Measurements from ENCODE around the gene MSN.

MSN gene

DNA sequence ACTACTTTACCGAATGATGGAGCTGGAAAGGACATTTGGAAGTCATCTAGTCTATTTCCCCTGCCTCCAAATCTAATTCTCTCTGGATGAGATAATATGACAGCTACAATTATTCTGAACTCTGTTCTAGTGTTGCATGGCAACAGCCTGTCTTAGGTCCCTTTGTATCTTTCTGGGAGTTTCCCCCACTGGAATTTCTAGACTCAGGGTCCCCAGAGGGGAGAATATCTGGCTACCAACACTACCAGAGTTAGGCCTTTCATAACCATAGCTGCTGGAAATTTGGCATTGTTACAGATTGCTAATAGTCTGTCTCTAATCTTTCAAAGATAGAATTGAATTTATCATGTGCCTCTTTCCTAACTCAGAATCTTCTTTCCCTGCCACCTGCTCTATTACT lies 4.5 kb downstream of the MSN start:
- H3K27ac ChIP-seq (ENCODE audit: low read depth, low read length), result peak overlapping the region; percentile 50
- H3K9me3 ChIP-seq (ENCODE audit: control insufficient read depth in 1 of 2, low read length in 2 of 2), result no peaks in the 10 kb centered on the region
- H3K4me3 ChIP-seq (ENCODE audit: low read depth in 1 of 2, low read length in 2 of 2), result no peak overlapping the region
- no peaks in the 10 kb centered on the region for H3K36me3 ChIP-seq (ENCODE audit: control insufficient read depth in 1 of 2, insufficient read depth in 2 of 2, low read length in 2 of 2)
- no peaks in the 10 kb centered on the region for H3K27me3 ChIP-seq (ENCODE audit: control insufficient read depth in 1 of 2, insufficient read depth in 2 of 2, low read length in 2 of 2)
- H3K4me1 ChIP-seq (ENCODE audit: control insufficient read depth in 1 of 2, insufficient read depth in 2 of 2, low read length in 2 of 2), result peaks cover 17 to 21% of the 10 kb centered on the region in 2 donors
- peak overlapping the region in 1 of 2 donors; percentile 6 for H3K9ac ChIP-seq (ENCODE audit: low read depth in 1 of 2, low read length in 2 of 2)

DNA sequence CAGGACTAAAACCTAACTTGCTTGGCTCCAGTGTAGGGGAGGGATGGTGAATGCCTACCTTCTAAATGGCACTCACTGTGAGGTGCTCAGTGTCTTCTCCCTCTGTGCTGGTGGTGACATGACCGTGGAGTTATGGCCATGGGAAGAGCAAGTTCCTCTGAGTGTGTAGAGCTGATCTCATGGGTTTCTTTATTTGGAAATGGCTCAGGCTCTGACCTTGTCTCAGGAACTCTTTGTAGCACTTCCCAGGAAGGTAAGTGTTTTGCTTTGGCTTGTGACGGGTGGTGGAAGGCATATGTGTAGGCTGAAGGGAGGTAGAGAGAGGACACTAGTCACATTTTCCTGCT lies 6.4 kb downstream of the MSN start:
- H3K9ac ChIP-seq (ENCODE audit: low read depth in 1 of 2, low read length in 2 of 2), result no peak overlapping the region
- peaks cover 19 to 30% of the 10 kb centered on the region in 2 donors for H3K4me1 ChIP-seq (ENCODE audit: control insufficient read depth in 1 of 2, insufficient read depth in 2 of 2, low read length in 2 of 2)
- no peaks in the 10 kb centered on the region for H3K9me3 ChIP-seq (ENCODE audit: control insufficient read depth in 1 of 2, low read length in 2 of 2)
- peak overlapping the region; percentile 73 for H3K27ac ChIP-seq (ENCODE audit: low read depth, low read length)
- H3K27me3 ChIP-seq (ENCODE audit: control insufficient read depth in 1 of 2, insufficient read depth in 2 of 2, low read length in 2 of 2), result no peaks in the 10 kb centered on the region
- no peaks in the 10 kb centered on the region for H3K36me3 ChIP-seq (ENCODE audit: control insufficient read depth in 1 of 2, insufficient read depth in 2 of 2, low read length in 2 of 2)
- peak overlapping the region; percentile 3 to 17 for H3K4me3 ChIP-seq (ENCODE audit: low read depth in 1 of 2, low read length in 2 of 2)

DNA sequence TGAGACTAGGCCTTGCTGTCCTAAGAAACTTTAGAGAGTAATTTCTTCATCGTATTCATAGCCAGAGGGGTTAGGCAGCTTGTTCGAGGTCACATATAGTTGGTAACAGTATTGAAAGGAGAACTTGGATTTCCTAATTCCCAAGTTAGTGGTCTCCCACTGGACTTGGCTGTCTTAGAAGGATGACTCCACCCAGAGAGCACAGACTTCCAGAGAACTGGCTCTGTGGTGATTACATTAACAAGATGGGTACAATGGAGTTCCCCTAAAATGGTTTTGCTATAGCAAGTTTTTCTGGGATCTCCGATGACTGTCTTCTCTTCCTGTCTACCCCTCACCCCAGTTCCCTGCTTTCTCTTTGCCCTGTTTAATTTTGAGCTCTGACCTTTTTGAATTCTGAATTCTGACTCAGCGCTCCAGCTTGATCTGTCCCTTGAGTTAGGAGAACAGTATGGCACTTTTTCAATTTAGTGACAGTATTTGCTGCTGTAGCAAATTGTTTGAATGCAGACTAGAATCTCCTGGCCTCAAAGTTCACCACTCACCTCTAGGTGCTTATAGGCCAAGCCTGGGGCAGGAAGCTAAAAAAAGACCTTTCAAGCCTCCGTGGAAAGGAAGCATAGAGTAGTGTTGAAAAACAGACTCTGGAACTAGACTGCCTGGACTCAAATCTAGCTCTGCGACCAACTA lies 6.9 kb downstream of the MSN start:
- Histone ChIP-seq H3K36me3 (ENCODE audit: control insufficient read depth in 1 of 2, insufficient read depth in 2 of 2, low read length in 2 of 2) (no peaks in the 10 kb centered on the region), H3K4me3 (ENCODE audit: low read depth in 1 of 2, low read length in 2 of 2) (peak overlapping the region; percentile 3 to 17), H3K9ac (ENCODE audit: low read depth in 1 of 2, low read length in 2 of 2) (peak overlapping the region in 1 of 2 donors; percentile 18), H3K4me1 (ENCODE audit: control insufficient read depth in 1 of 2, insufficient read depth in 2 of 2, low read length in 2 of 2) (peaks cover 24 to 36% of the 10 kb centered on the region in 2 donors), H3K27ac (ENCODE audit: low read depth, low read length) (peak overlapping the region; percentile 73), H3K9me3 (ENCODE audit: control insufficient read depth in 1 of 2, low read length in 2 of 2) (no peaks in the 10 kb centered on the region), H3K27me3 (ENCODE audit: control insufficient read depth in 1 of 2, insufficient read depth in 2 of 2, low read length in 2 of 2) (no peaks in the 10 kb centered on the region)

DNA sequence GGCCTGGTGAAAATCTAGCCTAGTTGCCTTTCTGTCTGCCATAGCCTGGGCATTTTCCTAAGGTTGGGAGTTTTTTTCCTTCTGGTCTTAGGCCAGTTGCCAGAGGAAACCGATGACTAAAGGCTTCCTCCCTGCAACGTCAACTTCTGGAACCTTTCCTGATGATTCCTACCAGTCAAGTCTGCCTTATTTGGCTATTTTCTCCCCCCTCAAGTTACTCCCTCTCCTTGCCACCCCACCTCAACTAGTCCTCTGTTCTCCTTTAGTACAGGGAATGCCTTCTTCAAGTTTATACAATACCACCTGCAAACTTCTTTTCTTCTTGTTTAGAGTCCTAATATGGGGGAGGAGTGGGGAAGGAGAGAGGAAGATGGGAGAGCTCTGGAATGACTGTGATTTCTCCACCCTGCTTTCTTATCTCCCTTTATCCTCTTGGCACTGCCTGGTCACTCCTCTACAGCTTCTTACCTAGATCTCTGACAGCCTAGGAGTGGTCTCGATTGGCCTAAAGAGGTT lies 10.6 kb downstream of the MSN start:
- peak overlapping the region; percentile 67 for H3K27ac ChIP-seq (ENCODE audit: low read depth, low read length)
- H3K4me3 ChIP-seq (ENCODE audit: low read depth in 1 of 2, low read length in 2 of 2), result no peak overlapping the region
- no peaks in the 10 kb centered on the region for H3K36me3 ChIP-seq (ENCODE audit: control insufficient read depth in 1 of 2, insufficient read depth in 2 of 2, low read length in 2 of 2)
- no peaks in the 10 kb centered on the region for H3K9me3 ChIP-seq (ENCODE audit: control insufficient read depth in 1 of 2, low read length in 2 of 2)
- peaks cover 22 to 34% of the 10 kb centered on the region in 2 donors for H3K4me1 ChIP-seq (ENCODE audit: control insufficient read depth in 1 of 2, insufficient read depth in 2 of 2, low read length in 2 of 2)
- H3K27me3 ChIP-seq (ENCODE audit: control insufficient read depth in 1 of 2, insufficient read depth in 2 of 2, low read length in 2 of 2), result no peaks in the 10 kb centered on the region
- peak overlapping the region in 1 of 2 donors; percentile 19 for H3K9ac ChIP-seq (ENCODE audit: low read depth in 1 of 2, low read length in 2 of 2)

DNA sequence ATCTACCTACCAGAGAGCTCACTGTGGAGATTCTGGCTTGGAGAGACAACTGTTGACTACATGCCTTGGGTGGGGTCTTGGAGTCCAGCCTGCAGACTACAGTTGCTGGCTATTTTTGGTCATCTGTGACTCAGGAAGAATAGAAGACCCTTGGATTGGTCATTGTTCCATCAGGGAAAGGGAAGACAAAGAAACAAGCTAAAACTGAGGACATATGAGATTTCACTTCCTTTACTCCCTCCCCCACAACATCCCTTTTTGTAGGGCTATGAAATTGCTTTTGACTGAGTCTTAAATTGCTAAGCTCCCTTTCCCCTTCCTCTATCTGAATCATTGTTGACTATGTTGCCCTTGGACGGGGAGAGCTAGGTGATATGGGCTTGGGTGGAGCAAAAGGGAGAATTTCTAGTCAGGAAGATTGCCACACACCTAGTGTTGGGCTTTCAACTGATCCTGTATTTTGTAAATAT lies 11.7 kb downstream of the MSN start:
- Histone ChIP-seq H3K27me3 (ENCODE audit: control insufficient read depth in 1 of 2, insufficient read depth in 2 of 2, low read length in 2 of 2) (no peaks in the 10 kb centered on the region), H3K36me3 (ENCODE audit: control insufficient read depth in 1 of 2, insufficient read depth in 2 of 2, low read length in 2 of 2) (no peaks in the 10 kb centered on the region), H3K9ac (ENCODE audit: low read depth in 1 of 2, low read length in 2 of 2) (no peak overlapping the region), H3K4me3 (ENCODE audit: low read depth in 1 of 2, low read length in 2 of 2) (peak overlapping the region in 1 of 2 donors; percentile 2), H3K27ac (ENCODE audit: low read depth, low read length) (peak overlapping the region; percentile 32), H3K9me3 (ENCODE audit: control insufficient read depth in 1 of 2, low read length in 2 of 2) (no peaks in the 10 kb centered on the region), H3K4me1 (ENCODE audit: control insufficient read depth in 1 of 2, insufficient read depth in 2 of 2, low read length in 2 of 2) (peaks cover 14 to 26% of the 10 kb centered on the region in 2 donors)

DNA sequence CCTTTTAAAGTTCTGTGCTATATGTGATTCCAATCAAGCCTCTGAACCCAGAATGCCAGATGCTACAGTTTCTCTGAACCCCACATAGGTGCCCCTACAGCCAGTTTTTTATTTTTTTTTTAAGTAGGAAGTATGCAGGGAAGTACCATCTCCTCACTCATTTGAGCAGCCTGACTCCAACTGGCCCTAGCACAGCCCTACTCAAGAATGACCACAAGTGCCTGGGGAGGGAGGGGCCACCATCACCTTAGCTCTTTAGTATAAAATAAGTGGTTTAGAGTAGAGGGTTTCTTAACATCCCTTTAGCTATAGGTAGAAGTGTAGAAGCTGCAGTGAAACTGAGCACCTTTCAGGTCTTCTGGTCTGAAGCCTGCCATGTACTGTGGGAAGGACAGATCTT lies 14.4 kb downstream of the MSN start:
- Histone ChIP-seq H3K27ac (ENCODE audit: low read depth, low read length) (no peak overlapping the region), H3K4me1 (ENCODE audit: control insufficient read depth in 1 of 2, insufficient read depth in 2 of 2, low read length in 2 of 2) (peaks cover 18 to 21% of the 10 kb centered on the region in 2 donors), H3K9ac (ENCODE audit: low read depth in 1 of 2, low read length in 2 of 2) (no peak overlapping the region)

DNA sequence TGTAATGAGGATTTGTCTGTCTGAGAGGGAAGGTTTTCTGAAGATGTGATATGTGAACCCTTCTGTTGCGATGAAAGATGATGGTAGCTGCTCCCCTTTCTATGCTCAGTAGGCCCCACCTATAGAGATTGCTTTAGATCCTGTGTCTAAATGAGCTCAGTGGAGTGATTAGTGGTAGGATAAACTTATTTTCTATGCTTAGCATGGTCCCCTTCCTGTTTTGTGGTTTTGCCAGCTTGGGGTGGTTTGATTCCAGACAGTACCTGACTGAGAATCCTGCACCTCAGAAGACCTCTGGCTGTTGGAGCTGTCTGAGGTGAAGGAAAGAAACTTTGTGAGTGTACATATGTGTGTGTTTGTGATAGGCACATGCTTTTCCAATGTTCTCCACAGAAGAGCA lies 17.7 kb downstream of the MSN start:
- Histone ChIP-seq H3K9me3 (ENCODE audit: control insufficient read depth in 1 of 2, low read length in 2 of 2) (no peaks in the 10 kb centered on the region), H3K36me3 (ENCODE audit: control insufficient read depth in 1 of 2, insufficient read depth in 2 of 2, low read length in 2 of 2) (no peaks in the 10 kb centered on the region), H3K4me3 (ENCODE audit: low read depth in 1 of 2, low read length in 2 of 2) (no peak overlapping the region), H3K9ac (ENCODE audit: low read depth in 1 of 2, low read length in 2 of 2) (no peak overlapping the region), H3K27me3 (ENCODE audit: control insufficient read depth in 1 of 2, insufficient read depth in 2 of 2, low read length in 2 of 2) (no peaks in the 10 kb centered on the region), H3K4me1 (ENCODE audit: control insufficient read depth in 1 of 2, insufficient read depth in 2 of 2, low read length in 2 of 2) (peaks cover 18 to 27% of the 10 kb centered on the region in 2 donors), H3K27ac (ENCODE audit: low read depth, low read length) (no peak overlapping the region)

More for the DNA sequence above, 14.4 kb downstream of the MSN start:
- no peaks in the 10 kb centered on the region for H3K27me3 ChIP-seq (ENCODE audit: control insufficient read depth in 1 of 2, insufficient read depth in 2 of 2, low read length in 2 of 2)
- no peaks in the 10 kb centered on the region for H3K9me3 ChIP-seq (ENCODE audit: control insufficient read depth in 1 of 2, low read length in 2 of 2)
- H3K4me3 ChIP-seq (ENCODE audit: low read depth in 1 of 2, low read length in 2 of 2), result no peak overlapping the region
- H3K36me3 ChIP-seq (ENCODE audit: control insufficient read depth in 1 of 2, insufficient read depth in 2 of 2, low read length in 2 of 2), result no peaks in the 10 kb centered on the region

DNA sequence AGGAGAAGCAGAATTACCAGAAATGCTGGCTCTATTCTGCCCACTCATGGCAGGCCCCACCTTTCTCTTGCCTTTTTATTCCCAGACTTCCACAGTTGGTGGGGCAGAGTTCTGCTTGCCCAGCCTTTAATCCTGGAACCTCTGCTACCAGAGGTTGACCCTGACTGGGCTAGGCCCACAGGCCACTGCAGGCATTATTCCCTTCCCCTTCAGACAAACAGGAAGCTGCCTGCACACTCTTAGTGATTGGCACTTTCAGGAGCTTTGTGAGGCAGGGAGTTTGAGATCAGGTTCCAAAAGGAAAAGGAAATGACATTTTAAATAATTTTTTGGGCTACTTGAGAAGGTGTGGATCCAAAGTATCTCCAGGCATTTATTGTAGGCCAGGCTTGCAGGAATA lies 18.8 kb downstream of the MSN start:
- no peaks in the 10 kb centered on the region for H3K9me3 ChIP-seq (ENCODE audit: control insufficient read depth in 1 of 2, low read length in 2 of 2)
- H3K9ac ChIP-seq (ENCODE audit: low read depth in 1 of 2, low read length in 2 of 2), result no peak overlapping the region
- no peaks in the 10 kb centered on the region for H3K36me3 ChIP-seq (ENCODE audit: control insufficient read depth in 1 of 2, insufficient read depth in 2 of 2, low read length in 2 of 2)
- no peak overlapping the region for H3K4me3 ChIP-seq (ENCODE audit: low read depth in 1 of 2, low read length in 2 of 2)
- no peak overlapping the region for H3K27ac ChIP-seq (ENCODE audit: low read depth, low read length)
- no peaks in the 10 kb centered on the region for H3K27me3 ChIP-seq (ENCODE audit: control insufficient read depth in 1 of 2, insufficient read depth in 2 of 2, low read length in 2 of 2)
- peaks cover 26 to 32% of the 10 kb centered on the region in 2 donors for H3K4me1 ChIP-seq (ENCODE audit: control insufficient read depth in 1 of 2, insufficient read depth in 2 of 2, low read length in 2 of 2)

DNA sequence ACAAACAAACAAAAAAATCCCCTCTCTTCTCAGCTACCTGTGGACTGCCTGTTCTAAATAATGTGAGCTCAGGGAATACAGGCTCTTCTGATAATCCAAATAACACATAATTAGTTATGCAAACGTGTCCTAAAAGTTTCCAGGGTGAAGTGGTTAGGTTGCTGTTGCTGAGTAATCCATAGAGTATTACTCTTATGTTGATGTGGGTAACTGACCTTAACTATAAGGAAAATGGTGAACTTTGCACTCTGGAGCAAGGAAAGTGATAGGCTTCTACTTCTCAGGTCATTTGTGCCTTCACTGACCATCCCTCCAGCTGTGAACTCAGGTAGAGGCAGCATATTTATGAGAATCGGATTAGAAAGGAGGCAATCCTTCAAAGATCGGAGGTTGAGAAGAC lies 19.9 kb downstream of the MSN start:
- no peaks in the 10 kb centered on the region for H3K27me3 ChIP-seq (ENCODE audit: control insufficient read depth in 1 of 2, insufficient read depth in 2 of 2, low read length in 2 of 2)
- H3K27ac ChIP-seq (ENCODE audit: low read depth, low read length), result no peak overlapping the region
- no peak overlapping the region for H3K4me3 ChIP-seq (ENCODE audit: low read depth in 1 of 2, low read length in 2 of 2)
- no peaks in the 10 kb centered on the region for H3K36me3 ChIP-seq (ENCODE audit: control insufficient read depth in 1 of 2, insufficient read depth in 2 of 2, low read length in 2 of 2)
- no peaks in the 10 kb centered on the region for H3K9me3 ChIP-seq (ENCODE audit: control insufficient read depth in 1 of 2, low read length in 2 of 2)
- H3K4me1 ChIP-seq (ENCODE audit: control insufficient read depth in 1 of 2, insufficient read depth in 2 of 2, low read length in 2 of 2), result peaks cover 26 to 32% of the 10 kb centered on the region in 2 donors
- no peak overlapping the region for H3K9ac ChIP-seq (ENCODE audit: low read depth in 1 of 2, low read length in 2 of 2)

DNA sequence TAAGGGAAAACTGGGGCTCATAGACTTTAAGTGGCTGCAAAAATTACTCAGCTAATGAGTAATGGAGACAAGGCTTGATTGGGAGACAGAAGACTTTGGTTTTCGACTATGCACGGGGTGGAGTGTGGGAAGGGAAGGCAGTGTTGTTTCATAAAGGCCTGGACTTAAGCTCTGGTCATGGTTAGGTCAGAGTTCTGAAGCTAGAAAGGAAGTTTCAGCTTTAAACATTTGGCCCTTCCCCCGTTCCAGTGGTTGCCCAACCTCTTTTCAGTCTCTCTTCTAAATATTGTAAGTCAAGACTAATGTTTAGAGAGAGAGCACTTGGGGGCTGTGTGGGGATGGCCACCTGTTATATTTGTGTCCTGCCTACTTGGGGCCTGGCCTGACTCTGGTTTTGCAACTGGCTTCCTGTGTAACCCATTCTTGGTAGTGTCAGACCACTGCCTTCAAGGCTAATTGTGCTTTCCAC lies 21.0 kb downstream of the MSN start:
- Histone ChIP-seq H3K9ac (ENCODE audit: low read depth in 1 of 2, low read length in 2 of 2) (no peak overlapping the region), H3K4me3 (ENCODE audit: low read depth in 1 of 2, low read length in 2 of 2) (no peak overlapping the region), H3K4me1 (ENCODE audit: control insufficient read depth in 1 of 2, insufficient read depth in 2 of 2, low read length in 2 of 2) (peaks cover 26 to 28% of the 10 kb centered on the region in 2 donors), H3K27ac (ENCODE audit: low read depth, low read length) (no peak overlapping the region), H3K36me3 (ENCODE audit: control insufficient read depth in 1 of 2, insufficient read depth in 2 of 2, low read length in 2 of 2) (no peaks in the 10 kb centered on the region), H3K27me3 (ENCODE audit: control insufficient read depth in 1 of 2, insufficient read depth in 2 of 2, low read length in 2 of 2) (no peaks in the 10 kb centered on the region), H3K9me3 (ENCODE audit: control insufficient read depth in 1 of 2, low read length in 2 of 2) (no peaks in the 10 kb centered on the region)
